DMS 273 treated with DMSO at 0.1 percent for 48 hours (cell line): Measurements from ENCODE around the gene TMUB2.

Source experiments
- DNase-seq: peaks from one replicate; lab custom pipeline; 2025; lab: John Stamatoyannopoulos, UW

Gene TMUB2

DNA sequence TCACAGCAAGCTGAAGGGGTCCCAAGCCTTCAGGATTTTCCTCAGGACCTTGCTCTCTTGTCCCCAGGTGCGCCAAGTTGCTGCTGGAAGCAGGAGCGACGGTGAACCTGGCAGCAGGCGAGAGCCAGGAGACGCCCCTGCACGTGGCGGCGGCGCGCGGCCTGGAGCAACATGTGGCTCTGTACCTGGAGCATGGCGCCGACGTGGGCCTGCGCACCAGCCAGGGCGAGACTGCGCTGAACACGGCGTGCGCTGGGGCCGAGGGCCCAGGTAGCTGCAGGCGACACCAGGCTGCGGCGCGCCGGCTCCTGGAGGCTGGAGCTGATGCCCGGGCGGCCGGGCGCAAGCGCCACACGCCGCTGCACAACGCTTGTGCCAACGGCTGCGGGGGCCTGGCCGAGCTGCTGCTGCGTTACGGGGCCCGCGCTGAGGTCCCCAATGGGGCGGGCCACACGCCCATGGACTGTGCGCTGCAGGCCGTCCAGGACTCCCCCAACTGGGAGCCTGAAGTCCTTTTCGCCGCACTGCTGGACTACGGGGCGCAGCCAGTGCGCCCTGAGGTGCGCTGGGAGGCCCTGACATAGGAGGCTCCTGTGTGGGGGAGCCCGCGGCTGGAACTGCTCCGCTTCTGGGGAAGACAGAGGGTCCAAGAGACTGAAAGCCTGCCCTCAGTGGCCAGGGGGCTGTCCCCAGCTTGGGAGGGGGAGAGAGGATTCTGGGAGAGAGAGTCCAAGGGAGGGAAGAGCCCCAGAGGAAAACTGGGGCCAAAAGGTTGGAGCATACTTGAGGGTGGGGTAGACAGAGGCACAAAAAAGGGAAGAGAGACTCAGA is 9.9 kb upstream of the TMUB2 start:
- DNase-seq = no peak

DNA sequence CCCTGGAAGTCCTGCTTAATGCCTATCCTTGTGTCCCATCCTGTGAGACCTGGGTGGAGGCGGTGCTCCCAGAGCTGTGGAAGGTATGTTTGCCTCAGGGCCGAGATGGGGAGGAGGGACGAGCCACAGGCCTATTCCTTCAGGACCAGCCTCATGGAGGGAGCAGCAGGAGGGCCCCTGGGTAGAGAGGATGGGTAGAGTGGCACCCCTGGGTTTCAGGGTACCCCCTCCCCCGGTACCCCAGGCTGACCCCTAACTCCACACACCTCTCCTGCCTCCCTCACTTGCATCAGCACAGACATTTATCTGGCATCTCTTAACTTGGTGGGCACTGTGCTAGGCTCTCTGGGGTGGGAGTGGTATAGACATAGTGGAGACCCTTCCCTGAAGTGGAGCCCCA is 9.1 kb upstream of the TMUB2 start:
- no peak for DNase-seq

DNA sequence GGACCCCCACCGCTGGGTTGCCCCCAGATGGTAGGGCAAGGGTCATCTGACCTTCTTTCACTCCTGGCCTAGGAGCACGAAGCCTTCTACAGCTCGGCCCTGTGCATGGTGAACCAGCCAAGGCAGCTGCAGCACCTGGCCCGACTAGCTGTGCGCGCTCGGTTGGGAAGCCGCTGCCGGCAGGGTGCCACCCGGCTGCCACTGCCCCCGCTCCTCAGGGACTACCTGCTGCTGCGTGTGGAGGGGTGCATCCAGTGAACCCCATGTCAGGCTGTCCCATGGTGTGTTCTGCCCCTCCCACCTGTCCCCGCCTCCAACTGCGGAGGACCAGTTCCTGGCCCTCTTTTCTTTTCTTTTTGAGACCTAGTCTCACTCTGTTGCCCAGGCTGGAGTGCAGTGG is 8.6 kb upstream of the TMUB2 start:
- no peak for DNase-seq

DNA sequence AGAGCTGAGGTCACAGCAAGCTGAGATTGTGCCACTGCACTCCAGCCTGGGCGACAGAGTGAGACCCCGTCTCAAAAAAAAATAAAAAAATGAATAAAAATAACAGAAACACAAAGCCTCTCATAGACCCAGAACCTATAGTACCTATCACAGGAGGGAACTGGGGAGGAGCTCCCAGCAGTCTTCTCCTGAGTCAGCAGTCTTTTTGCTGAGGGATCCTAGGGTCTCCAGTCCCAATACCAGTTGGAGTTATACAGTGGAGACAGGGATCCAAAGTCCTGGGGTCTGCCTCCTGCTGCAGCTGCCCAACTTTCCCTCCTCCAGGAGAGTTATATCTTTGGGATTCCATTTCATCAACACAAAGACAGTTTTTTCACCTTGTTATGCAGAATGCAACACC is 3.7 kb upstream of the TMUB2 start:
- DNase-seq = no peak

DNA sequence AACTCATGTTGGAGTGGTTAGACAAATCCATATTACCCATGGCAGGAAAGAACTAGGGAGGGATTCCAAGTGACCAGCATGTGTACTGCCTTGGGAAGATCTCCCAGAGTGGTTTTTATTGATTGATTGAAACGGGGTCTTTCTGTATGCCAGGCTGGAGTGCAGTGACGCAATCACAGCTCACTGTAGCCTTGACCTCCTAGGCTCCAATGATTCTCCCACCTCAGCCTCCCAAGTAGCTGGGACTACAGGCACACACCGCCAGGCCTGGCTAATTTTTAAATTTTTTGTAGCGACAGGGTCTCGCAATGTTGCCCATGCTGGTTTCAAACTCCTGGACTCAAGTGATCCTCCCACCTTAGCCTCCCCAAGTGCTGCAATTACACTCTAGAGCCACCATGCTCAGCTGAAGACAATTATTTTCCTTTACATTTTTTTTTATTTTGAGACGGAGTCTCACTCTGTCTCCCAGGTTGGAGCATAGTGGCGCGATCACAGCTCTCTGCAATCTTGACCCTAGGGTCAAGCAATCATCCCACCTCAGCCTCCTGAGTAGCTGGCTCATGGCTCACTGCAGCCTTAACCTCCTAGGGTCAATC is 2.5 kb upstream of the TMUB2 start:
- no peak for DNase-seq

DNA sequence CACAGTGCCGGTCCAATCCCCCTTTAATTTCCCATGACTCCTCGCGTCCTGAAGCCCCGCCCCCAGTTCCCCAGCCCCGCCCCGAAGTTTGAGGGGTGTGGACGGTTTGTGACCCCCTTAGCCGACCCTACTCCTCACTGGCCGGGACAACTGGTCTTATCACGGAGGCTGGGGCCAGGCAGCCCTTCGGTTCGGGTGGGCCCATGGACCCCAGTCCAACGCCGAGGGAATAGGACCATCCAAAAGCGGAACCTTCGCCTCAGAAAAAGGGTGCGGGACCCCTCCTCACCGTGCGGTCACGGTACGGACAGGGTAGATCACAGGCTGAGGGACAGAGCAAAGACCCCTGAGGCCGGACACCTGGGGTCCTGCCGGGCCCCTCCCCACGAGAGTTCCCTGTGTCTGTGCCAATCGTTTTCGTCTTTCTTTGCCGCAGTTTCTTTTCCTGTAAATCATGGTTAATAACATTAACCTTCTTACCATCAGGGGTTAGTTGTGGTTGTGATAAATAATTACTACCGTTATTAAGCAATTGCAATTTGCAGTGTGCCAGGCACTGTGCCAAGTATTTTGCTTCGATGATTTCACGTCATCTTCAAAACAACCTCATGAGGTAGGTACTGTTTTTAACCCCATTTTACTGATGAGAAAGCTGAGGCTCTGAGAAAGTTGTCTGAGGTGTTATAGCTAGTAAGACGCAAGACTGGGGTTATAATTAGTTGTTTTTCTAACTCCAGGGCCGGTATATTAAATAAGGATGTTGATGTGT is 543 bp downstream of the TMUB2 start:
- no peak for DNase-seq

DNA sequence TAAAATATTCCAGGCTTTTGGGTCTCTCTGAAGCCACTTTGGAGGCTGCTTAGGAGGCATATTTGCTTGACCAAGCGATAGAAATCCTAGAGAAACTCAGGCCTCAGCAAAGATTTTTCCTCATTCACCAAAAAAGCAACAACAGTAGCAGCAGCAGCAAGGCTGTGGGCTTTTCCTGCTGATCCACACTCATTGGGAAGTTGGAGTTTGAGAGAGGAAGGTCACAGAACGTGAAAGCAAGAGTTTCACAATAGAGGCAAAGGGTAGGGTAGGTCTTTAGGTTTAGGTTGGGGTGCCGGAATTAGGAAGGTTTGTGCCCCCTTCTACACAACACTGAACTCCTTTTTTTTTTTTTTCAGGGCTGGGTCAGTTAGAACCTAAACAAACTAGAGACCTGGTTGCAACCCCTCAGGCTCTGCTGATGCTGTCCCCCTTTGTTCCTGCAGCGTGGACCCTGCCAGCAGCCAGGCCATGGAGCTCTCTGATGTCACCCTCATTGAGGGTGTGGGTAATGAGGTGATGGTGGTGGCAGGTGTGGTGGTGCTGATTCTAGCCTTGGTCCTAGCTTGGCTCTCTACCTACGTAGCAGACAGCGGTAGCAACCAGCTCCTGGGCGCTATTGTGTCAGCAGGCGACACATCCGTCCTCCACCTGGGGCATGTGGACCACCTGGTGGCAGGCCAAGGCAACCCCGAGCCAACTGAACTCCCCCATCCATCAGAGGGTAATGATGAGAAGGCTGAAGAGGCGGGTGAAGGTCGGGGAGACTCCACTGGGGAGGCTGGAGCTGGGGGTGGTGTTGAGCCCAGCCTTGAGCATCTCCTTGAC is 2.0 kb downstream of the TMUB2 start:
- DNase-seq = no peak

DNA sequence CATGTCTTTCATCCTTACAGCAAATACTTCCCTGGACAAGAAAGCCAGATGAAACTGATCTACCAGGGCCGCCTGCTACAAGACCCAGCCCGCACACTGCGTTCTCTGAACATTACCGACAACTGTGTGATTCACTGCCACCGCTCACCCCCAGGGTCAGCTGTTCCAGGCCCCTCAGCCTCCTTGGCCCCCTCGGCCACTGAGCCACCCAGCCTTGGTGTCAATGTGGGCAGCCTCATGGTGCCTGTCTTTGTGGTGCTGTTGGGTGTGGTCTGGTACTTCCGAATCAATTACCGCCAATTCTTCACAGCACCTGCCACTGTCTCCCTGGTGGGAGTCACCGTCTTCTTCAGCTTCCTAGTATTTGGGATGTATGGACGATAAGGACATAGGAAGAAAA is 3.7 kb downstream of the TMUB2 start:
- no peak for DNase-seq

DNA sequence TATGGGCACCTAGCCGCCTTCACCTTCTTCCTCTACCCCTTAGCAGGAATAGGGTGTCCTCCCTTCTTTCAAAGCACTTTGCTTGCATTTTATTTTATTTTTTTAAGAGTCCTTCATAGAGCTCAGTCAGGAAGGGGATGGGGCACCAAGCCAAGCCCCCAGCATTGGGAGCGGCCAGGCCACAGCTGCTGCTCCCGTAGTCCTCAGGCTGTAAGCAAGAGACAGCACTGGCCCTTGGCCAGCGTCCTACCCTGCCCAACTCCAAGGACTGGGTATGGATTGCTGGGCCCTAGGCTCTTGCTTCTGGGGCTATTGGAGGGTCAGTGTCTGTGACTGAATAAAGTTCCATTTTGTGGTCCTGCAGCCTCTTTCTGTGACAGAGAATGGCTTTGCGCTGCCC is 4.6 kb downstream of the TMUB2 start:
- DNase-seq = no peak

DNA sequence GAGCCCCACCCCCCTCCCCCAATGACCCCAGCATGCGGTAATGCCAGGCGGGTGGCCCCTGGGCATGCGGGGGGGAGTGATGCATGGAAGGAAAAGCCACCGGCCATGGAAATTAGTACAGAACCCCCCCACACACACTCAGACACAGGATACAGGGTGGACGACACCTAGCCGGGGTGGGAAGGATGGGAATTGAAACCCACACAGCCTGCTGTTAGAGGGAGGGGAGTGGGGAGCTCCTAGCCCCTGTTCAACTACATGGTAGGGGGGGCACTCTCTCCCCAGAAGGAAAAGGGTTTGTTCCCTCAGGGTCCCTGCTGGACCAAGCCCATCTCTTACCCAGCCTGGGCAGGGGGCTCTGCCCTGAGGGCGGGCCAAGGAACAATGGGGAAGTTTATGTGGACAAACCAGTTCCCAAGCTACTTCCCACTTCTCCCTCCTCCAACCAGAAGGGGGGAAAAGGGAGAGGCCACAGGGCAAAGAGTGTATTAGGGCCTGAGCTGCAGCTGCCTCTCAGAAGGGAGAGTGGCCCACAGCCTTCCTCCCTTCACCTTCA is 5.2 kb downstream of the TMUB2 start:
- no peak for DNase-seq

DNA sequence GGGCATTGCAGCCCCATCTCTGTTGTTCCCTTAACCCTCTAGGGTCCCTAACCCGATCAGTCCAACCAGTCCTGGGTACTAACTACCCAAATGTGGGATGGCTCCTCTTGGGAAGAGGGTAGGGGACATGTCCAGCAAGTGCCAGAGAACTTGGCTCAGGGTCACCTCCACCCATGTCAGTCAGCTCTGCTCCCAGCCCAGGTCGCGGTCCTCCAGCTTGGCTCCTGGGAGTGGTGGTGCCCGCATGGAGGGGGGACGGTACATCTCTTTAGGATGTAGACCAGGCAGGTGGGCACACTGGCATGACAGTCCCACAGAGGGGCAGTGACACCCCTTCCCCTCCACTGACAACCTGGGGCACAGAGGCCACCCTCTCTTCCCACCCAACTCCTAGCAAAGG is 6.0 kb downstream of the TMUB2 start:
- no peak for DNase-seq

DNA sequence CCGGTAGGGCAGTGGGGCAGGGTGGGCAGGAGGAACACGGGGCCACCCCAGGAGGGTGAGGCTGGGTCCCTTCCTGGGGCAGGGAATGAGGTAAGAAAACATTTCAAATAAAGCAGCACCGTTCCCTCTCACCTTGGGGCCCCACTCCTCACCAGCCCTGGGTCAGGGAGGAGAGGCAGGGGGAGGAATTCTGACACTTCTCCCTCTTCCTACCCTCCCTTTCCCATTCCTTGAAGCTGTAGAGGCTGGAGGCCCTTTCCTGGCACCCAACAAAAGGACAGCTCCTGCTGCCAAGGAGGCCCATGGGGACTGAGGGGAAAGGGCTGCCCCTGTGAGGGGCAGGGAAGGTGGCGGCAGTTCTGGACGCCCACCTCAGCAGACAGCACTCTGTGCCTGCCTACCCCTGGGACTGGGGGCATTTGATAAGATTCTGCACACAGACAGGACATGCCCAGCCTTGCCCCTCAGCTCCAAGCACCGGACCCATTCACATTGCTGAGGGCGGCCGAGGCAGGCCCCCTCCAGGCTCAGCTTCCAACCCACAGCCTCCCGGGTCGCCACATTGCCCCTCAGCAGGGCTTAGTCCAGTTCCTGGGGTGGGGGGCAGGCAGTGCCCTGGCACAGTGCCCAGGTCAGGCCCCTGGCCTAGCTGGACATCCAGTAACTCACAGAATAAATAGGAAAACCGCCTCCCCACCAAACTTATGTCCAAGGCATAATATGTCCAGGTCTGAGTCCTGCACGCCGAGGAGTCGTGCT is 6.7 kb downstream of the TMUB2 start:
- no peak for DNase-seq

DNA sequence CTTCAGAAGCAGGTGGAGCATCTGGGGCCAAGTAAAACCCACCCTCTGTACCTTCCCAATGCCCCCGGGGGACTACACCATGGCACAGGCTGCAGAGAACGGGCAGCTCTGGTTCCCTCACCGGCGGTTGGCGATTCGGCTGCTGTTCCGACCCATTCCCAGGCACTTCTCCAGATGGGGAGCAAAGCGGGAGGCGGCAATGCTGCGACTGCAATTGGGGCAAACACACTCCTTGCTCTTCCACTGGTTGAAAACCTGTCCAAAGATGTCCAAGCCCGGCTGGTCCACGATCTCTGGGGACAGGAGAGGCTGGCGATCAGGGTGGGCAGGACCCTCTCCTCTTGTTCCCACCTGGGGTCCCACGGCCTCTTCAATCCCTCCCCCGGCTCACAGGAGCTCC is 10.3 kb downstream of the TMUB2 start:
- no peak for DNase-seq

DNA sequence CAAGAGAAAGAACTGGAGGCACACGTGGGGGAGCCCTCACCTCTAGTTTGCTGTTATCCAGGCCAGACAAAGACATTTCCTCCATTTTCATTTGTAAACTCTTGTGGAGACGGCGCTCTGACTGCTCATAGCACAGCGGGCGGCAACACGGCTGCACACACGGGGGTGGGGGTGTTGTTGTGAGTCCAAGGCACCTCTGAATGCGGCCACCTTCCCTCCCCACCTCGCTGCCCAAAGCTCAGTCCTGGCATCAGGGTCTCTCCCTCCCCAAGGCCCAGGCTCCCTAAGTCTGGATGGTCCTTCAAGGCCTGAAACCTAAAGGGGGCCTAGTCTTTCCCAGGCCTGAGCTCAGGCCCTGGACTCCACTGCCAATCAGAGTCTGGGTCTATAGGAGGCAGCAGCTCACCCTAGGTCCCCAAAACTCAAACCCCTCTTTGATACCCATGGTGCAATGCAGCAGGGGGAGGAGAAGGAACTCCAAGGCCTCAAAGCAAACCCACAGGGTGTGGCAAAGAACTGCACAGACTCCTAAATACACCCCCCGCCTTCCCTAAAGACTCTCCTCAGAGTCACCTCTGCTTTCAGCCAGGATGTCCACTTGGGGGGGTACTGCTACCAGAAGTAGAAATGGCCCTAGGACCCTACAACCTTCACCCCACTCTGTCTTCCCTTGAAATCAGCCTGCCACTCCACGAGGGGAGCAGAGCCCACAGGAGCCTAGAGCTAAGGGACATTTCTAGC is 11.4 kb downstream of the TMUB2 start:
- no peak for DNase-seq

DNA sequence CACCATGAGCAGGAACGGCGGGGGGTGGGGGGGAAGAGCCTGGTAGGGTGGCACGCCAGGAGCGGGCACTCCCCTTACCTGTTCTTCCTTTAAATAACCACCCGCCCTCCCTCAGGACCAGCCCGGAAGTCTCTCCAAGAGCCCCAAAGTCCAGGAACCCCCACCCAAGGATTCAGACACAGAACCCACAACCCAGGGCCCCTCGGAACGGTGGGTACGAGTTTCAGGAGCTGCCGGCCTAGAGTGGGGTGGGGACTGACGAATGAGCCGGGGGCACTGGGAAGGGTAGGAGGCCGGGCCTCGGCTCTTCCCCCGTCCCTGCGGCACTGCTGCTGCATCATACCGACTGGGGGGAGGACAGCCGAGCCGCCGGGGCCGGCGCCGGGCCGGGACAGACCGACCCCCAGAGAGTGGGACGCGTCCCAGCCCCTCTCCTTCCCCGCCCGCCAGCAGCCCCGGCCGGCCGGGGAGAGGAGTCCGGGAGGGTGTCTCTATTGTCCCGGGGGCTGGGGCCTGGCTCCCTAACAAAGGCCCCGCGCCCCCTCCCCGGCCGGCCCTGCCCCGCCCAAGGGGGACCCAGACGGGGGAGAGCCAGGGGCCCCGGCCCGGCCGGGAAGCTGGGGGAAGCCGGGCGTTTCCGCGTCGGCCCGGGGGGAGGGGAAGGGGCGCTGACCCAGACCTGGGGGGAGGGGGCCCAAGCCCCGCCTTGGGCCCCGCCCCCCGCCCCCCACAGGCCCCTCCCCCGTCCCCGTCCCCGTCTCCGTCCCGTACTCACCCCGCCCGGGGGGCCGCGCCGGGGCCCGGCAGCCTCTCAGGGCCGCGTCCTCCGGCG is 12.2 kb downstream of the TMUB2 start:
- DNase-seq = no peak

DNA sequence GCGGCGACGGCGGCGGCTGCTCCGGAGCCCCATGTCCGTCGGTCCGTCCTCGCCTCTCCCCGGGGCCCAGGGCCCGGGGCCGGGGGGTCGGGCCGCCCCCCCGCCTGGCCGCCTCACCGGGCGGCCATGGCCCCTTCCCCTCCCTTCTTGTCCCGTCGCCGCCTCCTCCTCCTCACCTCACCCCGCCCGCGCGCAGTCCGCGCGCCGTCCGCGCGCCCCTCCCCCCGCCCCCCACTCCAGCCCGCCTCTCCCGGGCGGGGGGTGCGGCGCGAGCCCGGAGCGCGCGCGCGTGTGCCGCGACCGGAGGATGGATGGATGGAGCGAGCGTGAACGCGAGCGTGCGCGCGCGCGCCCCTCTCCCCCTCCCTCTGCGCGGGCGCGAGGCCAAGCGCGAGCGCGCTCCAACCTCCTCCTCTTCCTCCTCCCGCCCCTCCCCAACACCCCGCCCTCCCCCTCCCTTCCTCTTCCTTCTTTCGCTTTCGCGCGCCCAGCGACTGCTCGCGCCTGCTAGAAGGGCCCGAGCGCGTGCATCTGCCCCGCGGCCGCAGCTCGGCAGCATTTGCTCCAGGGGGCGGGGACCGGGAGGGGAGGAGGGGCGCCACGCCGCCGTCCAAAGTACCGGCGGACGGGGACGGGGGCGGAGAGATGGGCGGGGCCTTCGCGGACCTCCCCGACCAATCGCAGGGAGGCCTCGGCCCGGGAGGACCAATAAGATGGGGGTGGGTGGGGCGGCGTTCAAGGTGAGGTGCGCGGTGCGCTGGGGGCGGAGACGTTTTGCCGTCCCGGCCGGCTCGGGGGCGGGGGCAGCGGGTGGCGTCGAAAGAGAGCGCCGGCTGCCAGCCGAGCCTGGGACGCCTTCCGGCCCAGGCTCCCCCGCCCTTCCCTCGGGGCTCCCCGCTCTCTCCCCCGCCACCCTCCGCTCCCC is 13.0 kb downstream of the TMUB2 start, which contains the start of gene ATXN7L3:
TSS of gene ATXN7L3 (minus strand) at position 332 of the 925 bp plus-strand sequence. CDS start 1,814 bp downstream, outside the sequence.
- peak; percentile 93 for DNase-seq

DNA sequence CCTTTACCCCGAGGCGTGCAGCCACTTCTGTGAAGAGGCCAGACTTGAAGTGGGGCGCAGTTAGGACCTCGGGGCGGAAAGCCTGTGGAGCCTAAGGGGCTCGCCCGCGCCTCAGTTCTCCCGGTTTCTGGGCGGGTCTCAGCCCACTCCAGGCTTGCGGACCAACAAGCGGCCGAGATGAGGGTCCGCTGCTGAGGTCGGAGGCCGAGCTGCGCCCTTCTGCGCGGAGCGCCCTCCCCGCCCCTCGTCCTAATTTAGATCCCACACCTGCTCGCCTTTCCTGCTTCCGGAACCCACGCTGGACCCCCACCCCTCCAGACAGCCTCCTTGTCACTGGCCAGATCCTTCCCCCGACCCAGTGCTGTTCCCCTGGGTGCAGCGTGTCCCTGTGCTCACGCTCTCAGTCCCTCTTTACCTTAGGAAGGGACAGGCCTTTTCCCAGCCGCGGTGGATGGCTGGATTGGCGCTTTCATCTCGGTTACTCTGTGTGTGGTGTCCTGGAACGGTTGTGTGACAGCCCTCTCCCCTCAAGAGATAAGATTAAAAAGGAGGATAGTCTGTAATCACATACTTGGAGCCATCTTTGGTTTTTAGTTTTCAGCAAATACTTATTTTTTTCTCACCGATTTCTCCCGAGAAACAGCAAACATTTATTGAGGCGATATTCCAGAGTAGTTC is 13.8 kb downstream of the TMUB2 start:
- DNase-seq = no peak

DNA sequence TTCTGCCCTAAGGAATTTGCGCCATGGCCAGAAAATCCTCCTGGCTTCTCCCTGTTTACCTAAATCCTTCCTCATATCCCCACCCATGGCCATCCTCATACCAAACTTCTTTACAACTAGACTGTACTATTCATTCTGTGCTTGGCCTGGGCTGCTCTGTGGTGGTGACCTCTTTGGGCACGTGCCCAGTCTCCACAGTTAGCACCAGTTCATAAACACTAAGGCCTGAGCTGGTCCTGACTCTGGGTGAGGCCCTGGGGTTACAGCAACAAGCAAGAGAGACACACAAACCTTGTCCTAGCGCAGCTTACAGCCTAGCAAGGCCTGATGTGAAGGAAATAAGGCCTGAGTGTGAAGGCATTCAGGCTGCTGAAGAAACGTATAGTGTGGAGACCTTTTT is 16.0 kb downstream of the TMUB2 start:
- no peak for DNase-seq
